CD4-positive, alpha-beta T cell treated with Interleukin-1 beta for 1 hour (primary cell): ENCODE data around the gene SOX12.

Experiments
- DNase-seq, 2 donors: peaks; one replicate each; pipeline ENCODE4 v3.0.0-alpha.2; 2020 to 2022

The SOX12 gene

GRCh38 chr20:325045-325888 is at the start of gene SOX12:
TSS of gene SOX12 (plus strand) at chr20:325552. CDS start at chr20:325925, 373 bp downstream.
- peak; percentile 95 to 96 for DNase-seq

DNA sequence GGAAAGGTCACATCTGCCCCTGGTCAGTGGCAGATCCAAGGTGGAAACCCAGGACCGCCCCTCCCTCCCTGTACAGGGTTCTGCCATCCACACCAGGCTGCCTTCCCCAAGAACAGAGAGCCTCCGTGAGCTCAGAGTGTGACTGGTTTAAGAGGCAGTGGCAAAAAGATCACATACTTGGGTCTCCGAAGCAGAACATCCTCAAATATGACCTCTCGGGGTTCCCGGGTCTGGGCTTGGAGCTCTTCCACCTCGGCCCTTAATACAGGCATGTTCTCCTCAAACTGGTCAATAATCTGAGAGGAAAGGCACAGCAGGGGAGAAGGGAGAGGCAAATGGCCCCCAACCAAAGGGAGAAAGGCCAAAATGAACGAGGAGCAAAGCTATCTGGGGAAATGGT is 49.6 kb upstream of the SOX12 start:
- DNase-seq, result no peak

GRCh38 chr20:276620-277495 is 48.5 kb upstream of the SOX12 start:
- DNase-seq, result no peak

DNA sequence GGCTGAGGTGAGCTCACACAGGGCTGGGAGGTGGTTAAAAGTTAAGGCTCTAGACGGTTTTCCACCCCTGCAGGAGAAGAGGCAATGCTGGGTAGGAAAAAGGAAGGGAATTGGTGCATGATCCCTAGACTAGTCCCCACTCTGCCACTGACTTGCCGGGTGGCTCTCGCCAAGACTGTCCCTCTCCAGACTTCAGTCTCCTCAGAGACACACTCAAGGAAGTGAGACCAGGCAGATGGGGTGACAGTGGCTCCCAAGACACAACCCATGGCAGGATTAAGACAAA is 47.9 kb upstream of the SOX12 start:
- no peak for DNase-seq

DNA sequence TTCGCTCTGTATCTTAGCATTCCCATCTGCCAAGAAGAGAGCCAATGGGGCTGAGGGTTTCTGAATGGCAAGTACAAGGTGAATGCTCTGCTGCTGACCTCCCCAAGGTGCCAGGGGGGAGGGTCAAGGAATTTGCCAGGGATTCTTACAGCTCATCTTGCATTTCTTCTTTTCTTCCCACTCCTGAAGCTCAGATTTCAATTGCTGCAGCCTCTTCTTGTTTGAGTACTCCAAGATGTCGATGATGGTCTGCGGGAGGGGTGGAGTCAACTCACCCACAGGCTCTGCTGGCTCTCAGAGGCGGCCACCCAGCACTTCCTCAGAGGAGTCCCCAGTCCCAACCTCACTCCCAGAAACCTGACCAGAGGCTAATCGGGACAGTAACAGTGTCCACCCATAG is 47.2 kb upstream of the SOX12 start:
- DNase-seq, result no peak

- DNase-seq, result peak in 1 of 2 donors; percentile 63
These were observed 46.5 kb upstream of the SOX12 start for GRCh38 chr20:278607-279571.

DNA sequence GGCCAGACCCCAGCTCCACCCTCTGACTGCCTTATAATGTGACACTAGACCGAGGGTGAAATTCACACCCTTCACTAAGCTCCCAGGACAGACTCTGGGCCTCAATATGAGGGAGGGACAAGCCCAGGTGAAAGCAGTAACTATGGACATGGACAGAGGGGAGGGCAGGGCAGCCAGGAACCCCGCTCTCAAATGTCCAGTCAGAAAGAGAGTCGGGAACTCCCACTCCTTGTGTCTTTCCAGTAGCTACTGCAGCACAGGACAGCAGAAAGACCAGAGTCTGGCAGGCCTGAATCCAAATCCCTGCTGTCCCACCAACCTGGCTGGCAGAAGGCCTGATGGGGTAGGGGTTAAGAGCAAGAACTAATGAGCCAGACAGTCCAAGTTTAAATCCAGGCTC is 41.2 kb upstream of the SOX12 start:
- no peak for DNase-seq

GRCh38 chr20:286508-286907 is 38.8 kb upstream of the SOX12 start:
- DNase-seq, result no peak

DNA sequence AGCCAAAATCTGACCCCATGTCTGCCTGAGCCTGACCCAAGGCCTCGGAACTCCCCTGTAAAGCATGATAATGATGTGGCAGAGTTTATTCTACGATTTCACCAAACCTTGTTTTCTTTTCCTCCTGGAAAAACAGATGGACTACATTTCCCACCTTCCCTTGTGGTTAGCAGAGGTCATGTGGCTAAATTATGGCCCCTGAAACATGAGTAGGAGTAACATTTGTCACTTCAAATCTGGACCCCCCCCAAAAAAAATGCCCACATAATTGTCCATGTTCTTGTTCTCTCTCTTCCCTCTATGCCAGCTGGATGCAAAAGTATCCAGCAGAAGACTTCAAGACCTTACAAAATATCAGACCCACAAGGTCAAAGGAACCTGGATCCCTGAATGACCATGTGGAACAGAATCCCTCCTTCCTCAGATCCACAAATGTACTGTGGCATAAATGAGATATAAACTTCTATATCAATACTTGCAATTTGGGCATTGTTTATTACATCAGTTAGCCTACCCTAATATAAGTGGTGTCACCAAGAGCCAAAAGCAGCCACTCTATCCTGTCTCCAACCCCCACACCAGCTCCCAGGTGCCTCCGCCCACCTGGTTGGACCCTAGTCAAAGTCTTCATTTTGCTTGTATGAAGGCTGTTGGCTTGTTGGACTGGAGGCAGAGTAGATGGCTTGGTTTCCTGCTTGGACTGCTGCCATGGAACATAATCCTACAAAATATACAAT is 36.2 kb upstream of the SOX12 start:
- DNase-seq, result no peak

GRCh38 chr20:289693-290083 is 35.7 kb upstream of the SOX12 start:
- no peak for DNase-seq

DNA sequence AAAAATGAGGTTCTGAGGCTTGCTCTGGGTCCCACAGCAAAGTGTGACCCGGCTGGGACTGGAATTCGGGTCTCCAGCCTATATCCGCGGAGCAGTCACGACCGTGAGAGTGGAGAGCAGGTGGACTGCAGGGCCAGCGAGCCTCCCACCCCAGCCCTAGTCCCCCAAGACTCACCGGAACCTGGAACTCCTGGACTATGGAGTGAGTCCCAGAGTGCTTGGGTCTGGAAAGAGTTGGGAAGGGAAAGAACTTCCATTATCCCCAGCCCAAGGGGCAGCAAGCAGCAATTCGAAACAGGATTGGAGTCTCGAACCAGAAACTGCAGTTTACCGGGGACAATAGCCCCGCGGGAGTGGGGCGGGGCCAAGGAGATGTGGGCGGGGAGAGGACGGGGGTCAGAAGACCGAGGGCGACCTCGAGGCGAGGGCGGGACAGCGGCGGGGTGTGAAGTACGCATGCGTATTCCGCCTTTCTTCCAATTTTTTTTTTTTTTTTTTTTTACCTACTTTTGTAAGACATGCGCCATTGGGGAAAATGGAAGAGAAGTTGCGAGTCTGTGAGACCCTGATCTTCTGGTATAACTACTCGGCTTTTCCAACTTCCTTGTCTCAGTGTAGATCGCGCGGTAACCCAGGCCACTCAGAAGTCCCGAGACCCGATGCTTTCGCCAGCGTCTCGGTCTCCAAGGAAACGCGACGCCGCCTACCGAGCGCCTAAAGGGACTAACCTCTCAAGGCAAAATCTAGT is 35.1 kb upstream of the SOX12 start, which contains the start of gene C20orf96:
TSS of gene C20orf96 (minus strand) at position 667 of the 748 bp plus-strand sequence. CDS start at position 527, 140 bp downstream.
- DNase-seq, result peak; percentile 88 to 90

- no peak for DNase-seq
These were observed 30.8 kb upstream of the SOX12 start for GRCh38 chr20:294602-295001.

DNA sequence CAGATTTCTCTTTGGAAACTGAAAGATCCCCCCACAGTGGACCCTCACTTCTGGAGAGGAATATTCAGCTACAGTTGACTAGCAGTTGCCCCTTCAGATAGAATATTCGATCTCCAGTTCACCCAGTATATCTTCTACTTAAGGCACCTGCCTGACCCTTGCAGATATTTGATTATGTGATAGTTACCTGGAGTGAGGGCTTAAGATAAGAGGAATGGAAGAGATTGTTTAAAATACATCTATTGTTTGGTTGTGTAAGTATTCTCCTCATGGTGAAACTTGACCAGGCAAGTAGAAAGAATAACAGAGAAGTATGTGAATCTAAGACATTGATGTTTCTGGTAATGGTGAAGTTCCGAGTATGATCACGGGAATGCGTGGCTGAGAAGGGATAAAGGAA is 29.5 kb upstream of the SOX12 start:
- DNase-seq, result no peak

GRCh38 chr20:297098-297924 is 28.0 kb upstream of the SOX12 start, which contains the start of gene ZCCHC3:
TSS of gene ZCCHC3 (plus strand) at chr20:297570. CDS start at chr20:297587, 17 bp downstream.
- peak; percentile 84 to 86 for DNase-seq

GRCh38 chr20:297925-298775 is 27.2 kb upstream of the SOX12 start:
- DNase-seq, result peak; percentile 47 to 57

DNA sequence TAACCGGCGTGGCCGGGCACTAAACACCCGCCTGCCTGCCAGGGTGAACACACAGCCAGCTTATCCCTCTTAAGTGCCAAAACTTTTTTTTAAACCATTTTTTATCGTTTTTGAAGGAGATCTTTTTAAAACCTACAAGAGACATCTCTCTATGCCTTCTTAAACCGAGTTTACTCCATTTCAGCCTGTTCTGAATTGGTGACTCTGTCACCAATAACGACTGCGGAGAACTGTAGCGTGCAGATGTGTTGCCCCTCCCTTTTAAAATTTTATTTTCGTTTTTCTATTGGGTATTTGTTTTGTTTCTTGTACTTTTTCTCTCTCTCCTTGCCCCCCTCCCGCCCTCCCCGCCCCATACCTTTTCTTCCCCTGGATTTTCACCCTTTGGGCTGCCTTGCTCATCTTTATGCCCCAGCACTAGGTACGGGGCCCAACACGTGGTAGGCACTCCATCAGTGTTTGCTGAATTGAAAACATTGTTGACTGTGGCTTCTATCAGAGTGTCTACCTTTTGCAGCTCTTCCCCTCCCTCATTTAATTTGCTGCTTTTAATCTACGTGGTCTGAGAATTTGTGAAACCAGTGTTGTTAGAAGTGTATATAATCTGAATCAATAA is 26.5 kb upstream of the SOX12 start:
- no peak for DNase-seq

DNA sequence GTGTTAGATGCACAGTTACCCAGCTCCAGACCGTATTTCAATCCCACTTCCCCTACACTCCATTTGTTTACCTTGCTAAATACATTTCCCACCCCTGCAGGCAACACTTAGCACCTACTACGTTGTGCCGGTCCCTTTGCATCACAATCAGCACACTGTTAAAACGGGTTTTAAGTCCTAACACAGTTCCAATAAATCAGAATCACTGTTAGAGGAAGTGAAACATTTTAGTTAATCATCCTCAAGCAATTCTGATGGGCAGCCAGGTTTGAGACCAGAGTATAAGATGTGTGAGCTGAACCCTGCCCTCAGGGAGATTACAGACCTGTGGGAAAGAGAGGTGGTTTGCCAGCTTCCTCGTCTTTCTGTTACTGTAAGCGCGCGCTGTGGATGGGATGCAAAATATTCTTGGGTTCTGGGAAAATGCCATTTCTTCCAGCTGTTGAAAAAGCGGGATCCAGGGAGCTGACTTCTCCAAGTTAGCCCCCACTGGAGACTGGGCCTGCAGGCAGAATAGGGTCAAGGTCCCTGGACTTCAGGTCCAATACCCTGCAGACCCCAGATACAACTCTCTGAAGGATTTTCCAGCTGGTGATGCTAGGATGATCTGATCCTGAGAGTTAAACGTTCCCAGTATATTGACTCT is 24.9 kb upstream of the SOX12 start:
- no peak for DNase-seq
